AG04450 (cell line): ENCODE measurements around the gene PERM1. TPM values are rescaled to one million over a fixed set of nuclear protein-coding genes. Genes with fewer than 3 reads are reported as not detected.

Experiments used
- CTCF ChIA-PET: fragments of 300-600, 350-600 bp; formaldehyde crosslinking; extraction: SDS; loops from one replicate; lab custom pipeline; 2022; ENCODE audit warnings: antibody characterized with exemption, inconsistent platforms; lab: Charles Lee
- POLR2A ChIA-PET: fragments of 350-600 bp; formaldehyde crosslinking; extraction: SDS; loops from one replicate; lab custom pipeline; 2021; ENCODE audit warnings: antibody characterized with exemption, inconsistent platforms; lab: Yijun Ruan, JAX
- DNase-seq: peaks from one replicate; pipeline ENCODE4 v3.0.0-alpha.2; 2011; ENCODE audit warnings: low read depth, low spot score
- H3K27ac ChIP-seq: one replicate; pipeline ENCODE4 v1.5.1; 2012; ENCODE audit warnings: low read depth, low read length, control low read depth
- H3K27me3 ChIP-seq: one replicate; pipeline ENCODE4 v1.6.0; 2012; ENCODE audit warnings: low read length; ENCODE audit not compliant: control insufficient read depth, insufficient read depth
- H3K4me3 ChIP-seq: 2 replicates; pipeline ENCODE4 v1.5.1; 2011; ENCODE audit warnings: mild to moderate bottlenecking, low read depth, low read length, control low read depth
- H3K9me3 ChIP-seq: 2 replicates; pipeline ENCODE4 v1.5.1; 2012; ENCODE audit warnings: low read length; ENCODE audit not compliant: control insufficient read depth, insufficient read depth
- polyA plus RNA-seq: library from polyadenylated mRNA; depleted of rRNA; stranded (reverse); fragments of >200 nt; gene quantifications from 2 replicates; pipeline ENCODE4 v1.2.3, GENCODE V29; 2011
- TF ChIP-seq, protein P1 (sequence below): IDR thresholded peaks from 2 replicates; pipeline ENCODE4 v1.5.1; 2011; ENCODE audit warnings: low read depth, low read length, control low read depth, inconsistent platforms

The PERM1 gene
- polyA plus RNA-seq, 1 experiment: not detected

DNA sequence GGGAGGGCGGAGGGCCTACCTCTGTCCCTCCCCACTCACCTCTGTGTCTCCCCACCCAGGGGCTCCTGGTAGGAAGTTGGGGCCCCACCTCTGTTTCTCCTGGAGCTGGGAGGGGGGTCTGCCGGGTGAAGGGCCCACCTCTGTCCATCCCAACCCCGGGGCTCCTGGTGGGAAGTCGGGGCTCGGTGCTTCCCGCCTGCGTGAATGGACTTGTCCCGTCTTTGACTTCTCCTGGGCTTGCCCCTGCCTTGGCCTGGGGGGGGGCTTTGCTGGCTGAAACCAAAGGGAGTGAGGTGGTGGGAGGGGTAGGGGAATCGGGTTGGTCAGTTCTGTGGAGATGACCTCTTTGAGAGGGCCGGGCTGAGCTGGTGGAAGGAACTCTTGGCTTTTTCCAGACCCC lies 43.8 kb upstream of the PERM1 start:
- no peak for DNase-seq
- POLR2A ChIA-PET: no interaction called here
- Histone ChIP-seq H3K27ac (no peak overlapping the region), H3K9me3 (no peaks in the 10 kb centered on the region; the same call in 1 of the 2 replicates), H3K27me3 (no peaks in the 10 kb centered on the region), H3K4me3 (no peak overlapping the region)
- TF ChIP-seq, protein P1, sequence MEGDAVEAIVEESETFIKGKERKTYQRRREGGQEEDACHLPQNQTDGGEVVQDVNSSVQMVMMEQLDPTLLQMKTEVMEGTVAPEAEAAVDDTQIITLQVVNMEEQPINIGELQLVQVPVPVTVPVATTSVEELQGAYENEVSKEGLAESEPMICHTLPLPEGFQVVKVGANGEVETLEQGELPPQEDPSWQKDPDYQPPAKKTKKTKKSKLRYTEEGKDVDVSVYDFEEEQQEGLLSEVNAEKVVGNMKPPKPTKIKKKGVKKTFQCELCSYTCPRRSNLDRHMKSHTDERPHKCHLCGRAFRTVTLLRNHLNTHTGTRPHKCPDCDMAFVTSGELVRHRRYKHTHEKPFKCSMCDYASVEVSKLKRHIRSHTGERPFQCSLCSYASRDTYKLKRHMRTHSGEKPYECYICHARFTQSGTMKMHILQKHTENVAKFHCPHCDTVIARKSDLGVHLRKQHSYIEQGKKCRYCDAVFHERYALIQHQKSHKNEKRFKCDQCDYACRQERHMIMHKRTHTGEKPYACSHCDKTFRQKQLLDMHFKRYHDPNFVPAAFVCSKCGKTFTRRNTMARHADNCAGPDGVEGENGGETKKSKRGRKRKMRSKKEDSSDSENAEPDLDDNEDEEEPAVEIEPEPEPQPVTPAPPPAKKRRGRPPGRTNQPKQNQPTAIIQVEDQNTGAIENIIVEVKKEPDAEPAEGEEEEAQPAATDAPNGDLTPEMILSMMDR: no peak
- CTCF ChIA-PET: no interaction called here

DNA sequence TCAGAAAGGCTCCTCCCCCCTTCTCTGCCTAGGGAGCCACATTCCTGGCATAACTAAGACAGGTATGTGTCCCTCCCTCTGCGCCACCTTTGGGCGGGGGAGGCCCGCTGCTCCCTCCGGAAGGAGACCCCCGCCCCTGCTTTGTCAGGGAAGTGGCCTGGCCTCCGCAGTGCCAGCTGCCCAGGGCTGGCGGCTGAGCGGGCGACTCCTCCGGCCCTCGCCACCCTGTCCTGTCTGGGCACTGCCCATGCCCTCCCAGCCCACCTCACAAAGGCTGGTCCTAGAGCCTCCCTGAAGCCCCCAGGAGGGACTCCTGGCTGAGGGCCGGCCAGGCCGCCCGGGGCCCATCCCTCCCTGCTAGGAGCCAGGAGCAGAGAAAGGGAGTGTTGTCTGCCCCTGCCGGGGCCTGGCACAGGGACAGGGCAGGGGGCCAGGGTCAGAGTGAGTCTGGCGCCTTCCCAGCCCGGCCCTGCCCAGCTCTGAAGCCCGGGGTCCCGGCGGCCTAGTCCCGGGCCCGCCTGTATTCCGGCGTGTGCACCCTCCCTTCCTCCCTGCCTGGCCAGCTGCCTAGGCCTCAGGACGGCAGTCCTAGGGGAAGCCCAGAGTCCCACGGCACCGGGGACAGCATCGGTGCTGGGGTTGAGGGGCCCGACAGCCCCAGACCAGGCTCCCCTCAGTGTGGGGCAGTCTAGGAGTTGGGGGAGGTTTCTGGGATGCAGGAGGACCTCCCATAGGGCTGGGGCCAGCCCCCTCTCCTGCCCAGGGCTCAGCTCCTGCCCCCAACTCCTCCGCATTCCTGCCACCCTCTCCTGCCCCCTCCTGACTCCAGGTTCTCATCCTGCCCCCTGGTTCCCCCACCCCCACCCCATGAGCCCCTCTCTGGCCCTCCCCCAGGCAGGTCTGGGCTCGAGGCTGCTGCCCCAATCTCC lies 43.1 kb upstream of the PERM1 start:
- Histone ChIP-seq H3K9me3 (no peaks in the 10 kb centered on the region; the same call in 1 of the 2 replicates), H3K27ac (no peak overlapping the region), H3K4me3 (no peak overlapping the region), H3K27me3 (no peaks in the 10 kb centered on the region)
- no peak for DNase-seq
- ChIA-PET CTCF (interaction anchor here (1.3 to 1.5 kb wide), 2 partner anchors 38 to 41 kb away, joined by 3 to 4 read pairs; no protein-coding TSS in a partner anchor), POLR2A (no interaction called here)
- TF ChIP-seq, protein P1: no peak

- CTCF ChIA-PET: interaction anchor here (1.1 to 1.5 kb wide), 3 partner anchors 22 to 40 kb away, joined by 3 to 4 read pairs (median 4); no protein-coding TSS in a partner anchor
- Histone ChIP-seq H3K4me3 (no peak overlapping the region), H3K27me3 (no peaks in the 10 kb centered on the region), H3K27ac (no peak overlapping the region), H3K9me3 (no peaks in the 10 kb centered on the region; the same call in 1 of the 2 replicates)
- POLR2A ChIA-PET: no interaction called here
- no peak for DNase-seq
- TF ChIP-seq, protein P1: no peak
Measured at GRCh38 chr1:1024149-1024770, 42.4 kb upstream of the PERM1 start.

GRCh38 chr1:1023700-1024099 lies 41.8 kb upstream of the PERM1 start:
- Histone ChIP-seq H3K9me3 (no peaks in the 10 kb centered on the region; the same call in 1 of the 2 replicates), H3K27ac (no peak overlapping the region), H3K27me3 (no peaks in the 10 kb centered on the region), H3K4me3 (no peak overlapping the region)
- TF ChIP-seq, protein P1: no peak
- CTCF ChIA-PET: interaction anchor here (1.1 to 1.5 kb wide), 3 partner anchors 22 to 40 kb away, joined by 3 to 4 read pairs (median 4); no protein-coding TSS in a partner anchor
- no peak for DNase-seq
- POLR2A ChIA-PET: no interaction called here
